Memory B cell (primary cell): ENCODE data around the gene CPTP.

Experiments used
- ATAC-seq: fragments of 150-1000 bp; cut with Tn5 transposase; 2 replicates; pipeline ENCODE4 v1.10.0; 2021; ENCODE audit warnings: low read depth, mild to moderate bottlenecking, moderate library complexity
- DNase-seq, 2 donors: peaks; one replicate each; pipeline ENCODE4 v3.0.0; 2022; ENCODE audit warnings: low spot score in 2 of 2
- H3K27ac Mint-ChIP-seq: one replicate; pipeline ENCODE4 v1.8.0; 2022; ENCODE audit warnings: mild to moderate bottlenecking, moderate library complexity, mixed read lengths
- H3K27me3 Mint-ChIP-seq: one replicate; pipeline ENCODE4 v1.8.0; 2022; ENCODE audit warnings: mixed read lengths
- H3K36me3 Mint-ChIP-seq: one replicate; pipeline ENCODE4 v1.8.0; 2022; ENCODE audit warnings: mild to moderate bottlenecking, mixed read lengths
- H3K4me1 Mint-ChIP-seq: one replicate; pipeline ENCODE4 v1.8.0; 2022; ENCODE audit warnings: mixed read lengths
- H3K4me3 Mint-ChIP-seq: one replicate; pipeline ENCODE4 v1.8.0; 2022; ENCODE audit warnings: mild to moderate bottlenecking, moderate library complexity, mixed read lengths
- H3K9me3 Mint-ChIP-seq: one replicate; pipeline ENCODE4 v1.8.0; 2022; ENCODE audit warnings: mixed read lengths

CPTP gene

GRCh38 chr1:1347026-1347595 is 22.5 kb downstream of the CPTP start:
- no peak overlapping the region for H3K27ac Mint-ChIP-seq
- H3K36me3 Mint-ChIP-seq: peaks cover 2% of the 10 kb centered on the region
- no peak for DNase-seq
- no peak for ATAC-seq
- peaks cover 1% of the 10 kb centered on the region for H3K27me3 Mint-ChIP-seq
- H3K9me3 Mint-ChIP-seq: no peaks in the 10 kb centered on the region
- peak overlapping the region; percentile 34 for H3K4me3 Mint-ChIP-seq
- H3K4me1 Mint-ChIP-seq: peaks cover 12% of the 10 kb centered on the region

- ATAC-seq: no peak
Measured at GRCh38 chr1:1347663-1348419, 23.2 kb downstream of the CPTP start.

GRCh38 chr1:1348420-1349255 is 24.0 kb downstream of the CPTP start:
- peaks cover 8% of the 10 kb centered on the region for H3K27me3 Mint-ChIP-seq
- peaks cover 2% of the 10 kb centered on the region for H3K36me3 Mint-ChIP-seq
- ATAC-seq (peak; percentile 42), DNase-seq (no peak)
- H3K4me1 Mint-ChIP-seq: peaks cover 21% of the 10 kb centered on the region
- no peaks in the 10 kb centered on the region for H3K9me3 Mint-ChIP-seq
- H3K27ac Mint-ChIP-seq: no peak overlapping the region
- H3K4me3 Mint-ChIP-seq: peak overlapping the region; percentile 84

More at GRCh38 chr1:1347663-1348419, 23.2 kb downstream of the CPTP start:
- Mint-ChIP-seq H3K4me3 (peak overlapping the region; percentile 84), H3K36me3 (peaks cover 3% of the 10 kb centered on the region), H3K4me1 (peaks cover 19% of the 10 kb centered on the region), H3K27me3 (peaks cover 7% of the 10 kb centered on the region), H3K9me3 (no peaks in the 10 kb centered on the region), H3K27ac (no peak overlapping the region)
- no peak for DNase-seq

GRCh38 chr1:1349256-1350012 is 24.8 kb downstream of the CPTP start, which contains the start of gene DVL1:
Gene DVL1 (minus strand): TSS chr1:1349418. CDS start chr1:1349065, 353 bp downstream.
- Mint-ChIP-seq H3K27ac (no peak within 1 kb of the TSS), H3K9me3 (no peaks in the 10 kb centered on the region), H3K4me3 (peak within 1 kb of the TSS; percentile 84), H3K27me3 (peaks cover 8% of the 10 kb centered on the region), H3K36me3 (peaks cover 2% of the 10 kb centered on the region), H3K4me1 (peaks cover 23% of the 10 kb centered on the region)
- peak; percentile 79 for ATAC-seq
- peak; percentile 73 to 82 for DNase-seq

- Mint-ChIP-seq H3K9me3 (no peaks in the 10 kb centered on the region), H3K36me3 (peaks cover 2% of the 10 kb centered on the region), H3K27me3 (peaks cover 9% of the 10 kb centered on the region), H3K4me1 (peaks cover 22% of the 10 kb centered on the region), H3K27ac (peak overlapping the region; percentile 23), H3K4me3 (peak overlapping the region; percentile 55)
- ATAC-seq (no peak), DNase-seq (no peak)
Measured at GRCh38 chr1:1351511-1352427, 27.2 kb downstream of the CPTP start.

GRCh38 chr1:1352786-1353388 is 28.3 kb downstream of the CPTP start:
- no peaks in the 10 kb centered on the region for H3K9me3 Mint-ChIP-seq
- H3K36me3 Mint-ChIP-seq: peaks cover 2% of the 10 kb centered on the region
- peaks cover 15% of the 10 kb centered on the region for H3K4me1 Mint-ChIP-seq
- H3K4me3 Mint-ChIP-seq: peak overlapping the region; percentile 55
- ATAC-seq (peak; percentile 18), DNase-seq (no peak)
- H3K27ac Mint-ChIP-seq: no peak overlapping the region
- H3K27me3 Mint-ChIP-seq: peaks cover 14% of the 10 kb centered on the region

- H3K36me3 Mint-ChIP-seq: peaks cover 2% of the 10 kb centered on the region
- no peak overlapping the region for H3K4me3 Mint-ChIP-seq
- peaks cover 14% of the 10 kb centered on the region for H3K27me3 Mint-ChIP-seq
- ATAC-seq: no peak
- H3K4me1 Mint-ChIP-seq: peaks cover 15% of the 10 kb centered on the region
- H3K27ac Mint-ChIP-seq: no peak overlapping the region
- no peaks in the 10 kb centered on the region for H3K9me3 Mint-ChIP-seq
- DNase-seq: peak in 1 of 2 donors; percentile 41
Measured at GRCh38 chr1:1353389-1354151, 29.0 kb downstream of the CPTP start.

GRCh38 chr1:1354271-1355247 is 30.0 kb downstream of the CPTP start:
- Mint-ChIP-seq H3K36me3 (peaks cover 2% of the 10 kb centered on the region), H3K27me3 (peaks cover 14% of the 10 kb centered on the region), H3K27ac (no peak overlapping the region), H3K4me3 (peak overlapping the region; percentile 55), H3K4me1 (peaks cover 19% of the 10 kb centered on the region), H3K9me3 (no peaks in the 10 kb centered on the region)
- DNase-seq (peak in 1 of 2 donors; percentile 30), ATAC-seq (peak; percentile 22)

- Mint-ChIP-seq H3K4me3 (no peak overlapping the region), H3K27me3 (peaks cover 15% of the 10 kb centered on the region)
- ATAC-seq: no peak
Measured at GRCh38 chr1:1355416-1355815, 30.8 kb downstream of the CPTP start.

GRCh38 chr1:1356166-1356795 is 31.7 kb downstream of the CPTP start:
- H3K4me1 Mint-ChIP-seq: peaks cover 24% of the 10 kb centered on the region
- DNase-seq (peak in 1 of 2 donors; percentile 11), ATAC-seq (no peak)
- H3K4me3 Mint-ChIP-seq: no peak overlapping the region
- peaks cover 20% of the 10 kb centered on the region for H3K27me3 Mint-ChIP-seq
- no peak overlapping the region for H3K27ac Mint-ChIP-seq
- no peaks in the 10 kb centered on the region for H3K9me3 Mint-ChIP-seq
- H3K36me3 Mint-ChIP-seq: peaks cover 2% of the 10 kb centered on the region

More at GRCh38 chr1:1355416-1355815, 30.8 kb downstream of the CPTP start:
- Mint-ChIP-seq H3K36me3 (peaks cover 2% of the 10 kb centered on the region), H3K4me1 (peaks cover 19% of the 10 kb centered on the region), H3K27ac (no peak overlapping the region), H3K9me3 (no peaks in the 10 kb centered on the region)
- DNase-seq: no peak
